Astrocyte (in vitro differentiated cells and primary cell): ENCODE measurements around the gene HOXA5. TPM values are rescaled to one million over a fixed set of nuclear protein-coding genes. Genes with fewer than 3 reads are reported as not detected.
A peak's percentile ranks its signal among the peaks of the same experiment; 100 is the strongest.

ENCODE experiments used
- DNase-seq: peaks from one replicate; pipeline ENCODE4 v3.0.0-alpha.2; 2010; ENCODE audit warnings: low read depth
- FAIRE-seq: peaks from 2 replicates; lab custom pipeline; 2011; peaks lifted over from hg19 to GRCh38; lab: Jason Lieb, UNC
- H2AFZ ChIP-seq: 2 replicates; pipeline ENCODE4 v1.6.0; 2012; ENCODE audit warnings: low read depth, low read length, inconsistent platforms
- H3K27ac ChIP-seq: 2 replicates; pipeline ENCODE4 v1.5.1; 2011; ENCODE audit warnings: low read depth, low read length, inconsistent platforms
- H3K27me3 ChIP-seq: 2 replicates; pipeline ENCODE4 v1.6.0; 2011; ENCODE audit warnings: low read length, inconsistent platforms; ENCODE audit not compliant: insufficient read depth
- H3K36me3 ChIP-seq: 2 replicates; pipeline ENCODE4 v1.5.1; 2011; ENCODE audit warnings: low read length, inconsistent platforms; ENCODE audit not compliant: insufficient read depth
- H3K4me1 ChIP-seq: 2 replicates; pipeline ENCODE4 v1.5.1; 2011; ENCODE audit warnings: low read length, inconsistent platforms; ENCODE audit not compliant: insufficient read depth
- H3K4me2 ChIP-seq: 2 replicates; pipeline ENCODE4 v1.6.0; 2012; ENCODE audit warnings: low read length, inconsistent platforms
- H3K4me3 ChIP-seq: 2 replicates; pipeline ENCODE4 v1.5.1; 2011; ENCODE audit warnings: low read depth, mild to moderate bottlenecking, low read length, inconsistent platforms; ENCODE audit not compliant: insufficient read depth
- H3K79me2 ChIP-seq: 2 replicates; pipeline ENCODE4 v1.6.0; 2012; ENCODE audit warnings: mild to moderate bottlenecking, low read length, inconsistent platforms; ENCODE audit not compliant: insufficient read depth
- H3K9ac ChIP-seq: 2 replicates; pipeline ENCODE4 v1.6.0; 2012; ENCODE audit warnings: mild to moderate bottlenecking, low read length, inconsistent platforms
- H3K9me3 ChIP-seq: 2 replicates; pipeline ENCODE4 v1.5.1; 2012; ENCODE audit warnings: low read depth, mild to moderate bottlenecking, low read length, inconsistent platforms; ENCODE audit not compliant: insufficient read depth
- H4K20me1 ChIP-seq: 2 replicates; pipeline ENCODE4 v1.6.0; 2012; ENCODE audit warnings: low read length, inconsistent platforms; ENCODE audit not compliant: insufficient read depth
- H3K27ac Mint-ChIP-seq: one replicate; pipeline ENCODE4 v1.8.0; 2021; ENCODE audit warnings: mild to moderate bottlenecking, mixed read lengths; ENCODE audit not compliant: unreplicated experiment
- H3K27me3 Mint-ChIP-seq: one replicate; pipeline ENCODE4 v1.8.0; 2021; ENCODE audit warnings: low read depth, mixed read lengths; ENCODE audit not compliant: unreplicated experiment
- H3K36me3 Mint-ChIP-seq: one replicate; pipeline ENCODE4 v1.8.0; 2021; ENCODE audit warnings: low read depth, mixed read lengths; ENCODE audit not compliant: unreplicated experiment
- H3K4me1 Mint-ChIP-seq: one replicate; pipeline ENCODE4 v1.8.0; 2021; ENCODE audit warnings: low read depth, mixed read lengths; ENCODE audit not compliant: unreplicated experiment
- H3K4me3 Mint-ChIP-seq: one replicate; pipeline ENCODE4 v1.8.0; 2021; ENCODE audit warnings: mild to moderate bottlenecking, moderate library complexity, mixed read lengths; ENCODE audit not compliant: unreplicated experiment
- H3K9me3 Mint-ChIP-seq: one replicate; pipeline ENCODE4 v1.8.0; 2021; ENCODE audit warnings: mild to moderate bottlenecking, mixed read lengths; ENCODE audit not compliant: unreplicated experiment
- EZH2 ChIP-seq: IDR thresholded peaks from 2 replicates; pipeline ENCODE4 v1.6.1; 2012; ENCODE audit warnings: mild to moderate bottlenecking, low read length, inconsistent platforms; ENCODE audit not compliant: insufficient read depth
- total RNA-seq: library from RNA; stranded (reverse); gene quantifications from 2 replicates; pipeline ENCODE4 v1.2.1, GENCODE V29; 2021
- TF ChIP-seq, protein P1 (sequence below): IDR thresholded peaks from 2 replicates; pipeline ENCODE4 v1.5.1; 2011; ENCODE audit warnings: low read depth, mild to moderate bottlenecking, inconsistent platforms, low read length, moderate library complexity; ENCODE audit not compliant: insufficient read depth

The HOXA5 gene
- total RNA-seq, 1 donor from 2014 or later: not detected

DNA sequence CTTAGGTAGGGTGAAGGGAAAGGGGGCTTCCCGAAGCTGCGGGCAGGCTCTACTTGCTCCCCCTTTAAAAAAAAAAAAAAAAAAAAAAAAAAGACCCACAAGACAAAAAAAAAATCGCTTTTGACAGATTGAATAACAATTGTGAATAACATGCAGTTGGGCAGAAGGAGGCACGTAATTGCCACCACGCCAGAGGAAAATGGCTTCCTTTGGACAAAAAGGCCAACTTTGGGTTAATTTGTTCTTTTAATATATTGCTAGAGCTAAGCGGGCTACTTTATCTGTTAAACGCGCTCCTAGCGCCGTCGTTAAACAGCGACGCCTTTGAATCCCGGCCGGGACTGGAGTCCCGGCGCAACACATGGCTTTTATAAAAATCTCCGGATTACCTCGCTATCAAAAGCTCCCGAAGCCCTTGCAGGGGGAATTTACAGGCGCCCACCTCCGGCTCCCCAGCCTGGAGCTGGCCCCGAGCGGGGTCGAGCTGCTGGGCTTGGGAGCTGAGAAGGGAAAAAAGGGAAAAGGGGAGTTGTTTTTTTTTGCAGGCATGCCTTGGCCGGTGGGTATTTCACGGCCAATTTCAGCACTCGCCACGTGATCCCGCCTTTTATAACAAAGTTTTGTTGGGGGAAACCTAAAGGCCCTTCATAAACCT, 40.3 kb upstream of the HOXA5 start:
- no peak for FAIRE-seq
- H3K79me2 ChIP-seq: no peaks in the 10 kb centered on the region
- H3K27me3 Mint-ChIP-seq: peaks cover 88% of the 10 kb centered on the region
- no peak overlapping the region for H3K27ac ChIP-seq
- peaks cover 7% of the 10 kb centered on the region for H3K4me1 ChIP-seq
- no peak overlapping the region for H3K9ac ChIP-seq
- peaks cover 13% of the 10 kb centered on the region for H4K20me1 ChIP-seq
- no peak overlapping the region for H2AFZ ChIP-seq
- peak overlapping the region; percentile 58 for H3K27ac Mint-ChIP-seq
- peak overlapping the region; percentile 75 for H3K4me2 ChIP-seq
- H3K9me3 ChIP-seq: peaks cover 4% of the 10 kb centered on the region
- TF ChIP-seq, protein P1, sequence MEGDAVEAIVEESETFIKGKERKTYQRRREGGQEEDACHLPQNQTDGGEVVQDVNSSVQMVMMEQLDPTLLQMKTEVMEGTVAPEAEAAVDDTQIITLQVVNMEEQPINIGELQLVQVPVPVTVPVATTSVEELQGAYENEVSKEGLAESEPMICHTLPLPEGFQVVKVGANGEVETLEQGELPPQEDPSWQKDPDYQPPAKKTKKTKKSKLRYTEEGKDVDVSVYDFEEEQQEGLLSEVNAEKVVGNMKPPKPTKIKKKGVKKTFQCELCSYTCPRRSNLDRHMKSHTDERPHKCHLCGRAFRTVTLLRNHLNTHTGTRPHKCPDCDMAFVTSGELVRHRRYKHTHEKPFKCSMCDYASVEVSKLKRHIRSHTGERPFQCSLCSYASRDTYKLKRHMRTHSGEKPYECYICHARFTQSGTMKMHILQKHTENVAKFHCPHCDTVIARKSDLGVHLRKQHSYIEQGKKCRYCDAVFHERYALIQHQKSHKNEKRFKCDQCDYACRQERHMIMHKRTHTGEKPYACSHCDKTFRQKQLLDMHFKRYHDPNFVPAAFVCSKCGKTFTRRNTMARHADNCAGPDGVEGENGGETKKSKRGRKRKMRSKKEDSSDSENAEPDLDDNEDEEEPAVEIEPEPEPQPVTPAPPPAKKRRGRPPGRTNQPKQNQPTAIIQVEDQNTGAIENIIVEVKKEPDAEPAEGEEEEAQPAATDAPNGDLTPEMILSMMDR: no peak
- no peak for TF ChIP-seq EZH2
- peak overlapping the region; percentile 40 for H3K4me3 Mint-ChIP-seq
- no peak for DNase-seq
- H3K36me3 Mint-ChIP-seq: peaks cover 2% of the 10 kb centered on the region
- H3K36me3 ChIP-seq: no peaks in the 10 kb centered on the region
- H3K27me3 ChIP-seq: peaks cover 97% of the 10 kb centered on the region
- peak overlapping the region; percentile 36 for H3K4me3 ChIP-seq
- H3K4me1 Mint-ChIP-seq: no peaks in the 10 kb centered on the region
- peaks cover 30% of the 10 kb centered on the region for H3K9me3 Mint-ChIP-seq

DNA sequence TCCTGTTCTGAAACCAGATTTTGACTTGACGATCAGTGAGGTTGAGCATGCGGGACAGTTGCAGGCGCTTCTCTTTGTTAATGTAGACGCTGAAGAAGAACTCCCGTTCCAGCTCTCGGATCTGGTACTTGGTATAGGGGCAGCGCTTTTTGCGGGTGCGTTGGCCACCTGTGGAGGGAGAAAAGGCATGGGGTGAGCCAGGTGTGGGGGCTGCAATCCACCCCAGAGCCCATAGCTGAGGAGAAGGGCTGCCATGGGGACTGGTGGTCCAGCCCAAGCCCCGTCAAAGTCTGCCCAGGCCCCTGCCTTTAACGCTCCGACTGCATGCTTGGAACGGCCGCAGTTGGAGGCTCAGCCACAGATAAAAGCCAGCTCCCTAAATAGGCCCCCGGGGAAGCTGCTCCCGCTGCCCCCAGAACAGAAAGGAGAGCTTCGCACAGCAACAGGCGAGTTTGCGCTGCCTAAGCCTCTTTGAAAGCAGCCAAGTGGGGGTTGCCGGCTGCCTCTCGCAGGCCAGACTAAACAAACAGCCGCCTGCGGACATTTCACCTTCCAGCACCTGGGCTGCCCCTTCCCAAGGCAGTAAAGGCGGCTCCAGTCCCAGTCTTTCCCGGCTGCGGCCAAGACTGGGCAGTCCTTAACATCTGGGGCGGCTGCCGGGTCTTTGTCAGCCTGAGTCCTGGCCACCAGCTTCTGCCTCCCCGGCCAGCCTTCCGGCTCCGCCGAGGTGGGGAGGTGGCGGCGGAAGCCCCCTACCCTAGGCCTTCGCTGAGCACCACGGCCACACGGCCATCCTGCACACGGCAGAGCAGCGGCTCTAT, 39.6 kb upstream of the HOXA5 start:
- Histone ChIP-seq H3K9me3 (peaks cover 3% of the 10 kb centered on the region), H3K4me1 (peaks cover 7% of the 10 kb centered on the region), H4K20me1 (peaks cover 13% of the 10 kb centered on the region), H3K27ac (no peak overlapping the region), H3K79me2 (no peaks in the 10 kb centered on the region), H3K36me3 (no peaks in the 10 kb centered on the region), H3K4me3 (no peak overlapping the region), H3K4me2 (no peak overlapping the region), H3K9ac (no peak overlapping the region), H2AFZ (no peak overlapping the region), H3K27me3 (peaks cover 97% of the 10 kb centered on the region)
- Mint-ChIP-seq H3K36me3 (peaks cover 2% of the 10 kb centered on the region), H3K27ac (no peak overlapping the region), H3K27me3 (peaks cover 88% of the 10 kb centered on the region), H3K4me1 (no peaks in the 10 kb centered on the region), H3K4me3 (no peak overlapping the region), H3K9me3 (peaks cover 32% of the 10 kb centered on the region)
- no peak for DNase-seq
- TF ChIP-seq, protein P1: no peak
- peak; percentile 77 for TF ChIP-seq EZH2
- FAIRE-seq: no peak
